Measurements from ENCODE around the gene P3H2.

P3H2 gene

GRCh38 chr3:190125436-190126068 lies 4.9 kb upstream of the P3H2 start:
- no peak for DNase-seq

- no peak for DNase-seq
Measured at GRCh38 chr3:190124067-190124466, 3.4 kb upstream of the P3H2 start.

DNA sequence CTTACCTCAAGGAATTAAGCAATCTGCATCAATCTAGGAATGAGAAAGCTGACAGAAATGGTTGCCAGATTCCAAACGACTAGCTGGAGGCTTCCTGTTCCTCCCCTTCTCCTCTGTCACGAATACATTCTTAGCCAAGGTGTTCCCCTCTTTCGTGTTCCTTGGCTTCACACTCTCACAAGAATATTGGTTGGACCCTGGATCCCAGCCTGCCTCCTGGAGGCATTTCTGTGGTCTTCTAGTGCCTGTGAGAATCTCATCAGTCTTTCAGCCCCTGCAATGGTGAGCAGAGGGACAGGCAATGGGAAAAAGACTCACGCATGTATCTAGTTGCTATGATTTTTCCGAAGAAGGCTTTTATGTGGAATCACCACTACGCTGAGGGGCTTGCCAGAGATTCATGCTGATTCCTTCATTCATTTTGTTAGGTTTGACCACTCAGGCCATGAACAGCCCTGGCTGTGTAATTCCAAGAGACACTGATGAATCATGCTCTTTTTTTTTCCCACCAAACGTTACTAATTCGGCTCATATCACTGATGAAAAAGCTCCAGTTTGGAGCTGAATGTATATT lies 1.6 kb upstream of the P3H2 start:
- no peak for DNase-seq

GRCh38 chr3:190121383-190121782 lies 686 bp upstream of the P3H2 start:
- no peak for DNase-seq

DNA sequence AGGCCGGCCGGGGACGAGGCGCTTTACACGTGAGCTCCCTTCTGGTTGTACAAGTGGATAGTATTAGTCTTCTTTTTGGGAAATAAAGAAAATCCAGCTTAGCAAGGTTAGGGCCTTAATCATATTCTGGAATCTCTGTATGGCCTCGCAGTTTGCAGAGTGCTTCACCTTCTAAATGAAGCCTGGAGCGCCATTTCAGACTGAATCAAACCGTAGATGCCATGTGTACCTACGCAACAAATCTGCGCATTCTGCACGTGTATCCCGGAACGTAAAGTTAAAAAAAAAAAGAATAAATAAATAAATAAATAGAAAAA lies 322 bp upstream of the P3H2 start:
- DNase-seq = no peak

GRCh38 chr3:190119461-190120268 lies 1.0 kb downstream of the P3H2 start:
- DNase-seq = no peak

- no peak for DNase-seq
Measured at GRCh38 chr3:190118438-190118837, 2.3 kb downstream of the P3H2 start.

DNA sequence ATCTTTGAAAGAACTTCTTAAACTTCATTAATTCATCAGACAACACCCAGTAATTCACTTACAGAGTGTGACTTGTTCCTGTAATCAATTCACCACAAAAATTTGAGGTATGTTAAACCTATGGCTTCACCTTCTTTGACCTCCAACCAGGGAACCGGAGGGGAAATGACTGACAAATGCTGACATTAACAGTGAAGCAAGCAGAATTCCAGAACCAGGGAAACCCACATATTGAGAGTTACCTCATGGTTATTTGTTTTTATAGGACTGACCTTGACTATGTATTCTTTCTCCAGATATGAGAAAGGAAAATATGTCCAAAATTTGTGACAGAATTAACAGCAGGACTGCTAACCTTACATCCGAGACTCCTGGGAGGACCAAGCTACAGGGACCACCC lies 2.7 kb downstream of the P3H2 start:
- no peak for DNase-seq

DNA sequence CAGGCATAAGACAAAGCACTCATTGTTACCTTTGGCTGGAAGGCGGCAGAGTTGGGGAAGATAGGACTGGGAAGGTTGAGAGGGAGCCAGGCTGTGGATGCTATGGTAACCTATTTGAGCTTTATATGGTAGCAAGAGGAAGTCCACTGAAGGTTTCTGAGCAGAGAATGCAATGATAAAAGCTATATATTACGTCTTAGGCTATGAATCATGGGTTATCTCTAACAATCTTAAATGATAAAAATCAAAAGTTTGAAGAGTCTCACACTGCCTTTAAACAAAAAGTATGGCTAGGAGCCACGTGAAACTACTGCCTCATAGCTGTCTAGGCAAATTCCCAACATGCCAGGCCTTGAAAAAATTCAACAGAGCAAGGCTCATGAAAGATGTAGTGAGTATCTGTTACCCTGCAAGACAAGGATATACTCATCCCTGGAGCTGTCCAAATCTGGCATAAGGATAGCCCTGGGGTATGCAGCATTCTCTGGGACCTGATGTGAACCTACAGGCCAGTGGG lies 4.1 kb downstream of the P3H2 start:
- no peak for DNase-seq

GRCh38 chr3:190110826-190111225 lies 9.9 kb downstream of the P3H2 start:
- no peak for DNase-seq

- no peak for DNase-seq
Measured at GRCh38 chr3:190109441-190109840, 11.3 kb downstream of the P3H2 start.

DNA sequence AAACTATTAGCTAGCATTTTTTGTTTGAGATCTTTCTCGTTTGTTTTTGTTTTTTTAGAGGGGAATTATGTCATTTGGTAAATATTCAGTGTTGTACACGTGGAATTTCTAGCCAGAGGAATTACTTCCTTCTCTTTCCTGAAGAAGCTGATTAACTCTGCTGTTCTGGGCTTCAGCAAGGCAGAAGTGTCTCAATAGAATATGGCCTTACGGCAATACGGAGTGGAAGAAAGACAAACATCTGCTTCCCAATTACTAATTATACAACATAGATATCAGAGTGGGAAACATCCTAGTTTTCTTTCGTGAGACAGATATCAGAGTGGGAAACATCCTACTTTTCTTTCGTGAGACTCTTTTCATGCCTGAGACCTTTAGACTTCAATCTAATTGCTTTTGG lies 11.9 kb downstream of the P3H2 start:
- no peak for DNase-seq

DNA sequence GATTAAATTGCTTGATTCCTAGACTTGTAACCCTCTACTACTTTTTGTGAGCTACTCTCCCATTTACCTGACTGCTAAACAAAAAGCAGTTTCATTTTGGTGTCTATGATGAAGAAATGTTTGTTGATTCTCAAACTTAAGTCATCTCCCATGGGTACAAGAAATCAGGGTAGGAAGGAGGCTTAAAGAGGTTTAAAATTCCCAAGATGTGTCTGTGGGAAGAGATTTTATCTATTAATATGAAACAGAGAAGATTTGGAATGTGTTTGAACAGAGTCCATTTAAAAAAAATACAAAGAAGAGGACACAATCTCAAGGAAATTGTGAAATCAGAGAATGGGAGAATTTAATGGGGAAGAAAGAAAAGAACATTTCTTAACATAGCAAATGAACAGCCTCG lies 14.8 kb downstream of the P3H2 start:
- DNase-seq = no peak

DNA sequence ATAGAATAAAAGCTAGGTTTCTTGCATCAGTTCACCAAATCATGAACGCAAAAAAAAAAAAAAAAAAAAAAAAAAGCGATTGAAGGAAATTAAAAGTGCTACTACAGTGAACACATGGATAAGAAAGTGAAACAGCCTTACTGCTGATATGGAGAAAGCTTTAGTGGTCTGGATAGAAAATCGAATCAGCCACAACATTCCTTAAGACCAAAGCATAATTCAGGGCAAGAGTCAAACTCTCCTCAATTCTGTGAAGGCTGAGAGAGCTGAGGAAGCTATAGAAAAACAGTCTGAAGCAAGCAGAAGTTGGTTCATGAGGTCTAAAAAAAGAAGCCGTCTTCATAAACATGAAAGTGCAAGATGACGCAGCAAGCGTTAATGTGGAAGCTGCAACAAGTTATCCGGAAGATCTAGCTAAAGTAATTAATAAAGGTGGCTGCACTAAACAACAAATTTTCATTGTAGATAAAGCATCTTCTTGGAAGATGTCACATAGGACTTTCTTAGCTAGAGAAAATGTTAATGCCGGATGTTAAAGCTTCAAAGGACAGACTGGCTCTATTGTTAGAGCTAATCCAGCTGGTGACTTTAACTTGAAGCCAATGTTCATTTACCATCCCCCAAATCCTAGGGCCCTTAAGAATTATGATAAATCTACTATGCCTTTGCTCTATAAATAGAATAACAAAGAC lies 19.2 kb downstream of the P3H2 start:
- DNase-seq = no peak

GRCh38 chr3:190099099-190099498 lies 21.6 kb downstream of the P3H2 start:
- DNase-seq = no peak

- no peak for DNase-seq
Measured at GRCh38 chr3:190097617-190098016, 23.1 kb downstream of the P3H2 start.

GRCh38 chr3:190097025-190097424 lies 23.7 kb downstream of the P3H2 start:
- DNase-seq = no peak

DNA sequence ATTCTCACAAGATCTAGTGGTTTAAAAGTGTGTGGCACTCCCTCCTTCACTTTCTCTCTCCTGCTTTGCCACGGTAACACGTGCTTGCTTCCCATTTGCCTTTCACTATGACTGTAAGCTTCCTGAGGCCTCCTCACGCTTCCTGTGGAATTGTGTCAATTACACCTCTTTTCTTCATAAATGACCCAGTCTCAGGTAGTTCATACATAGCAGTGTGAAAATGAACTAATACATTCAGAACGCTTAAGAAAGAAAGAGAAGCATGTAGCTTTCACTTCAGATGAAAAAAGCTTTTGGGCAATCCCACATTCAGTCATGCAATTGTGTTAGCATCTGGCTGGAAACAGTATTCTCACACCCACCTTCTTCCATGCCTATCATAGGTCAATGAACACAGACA lies 24.4 kb downstream of the P3H2 start:
- DNase-seq = no peak

DNA sequence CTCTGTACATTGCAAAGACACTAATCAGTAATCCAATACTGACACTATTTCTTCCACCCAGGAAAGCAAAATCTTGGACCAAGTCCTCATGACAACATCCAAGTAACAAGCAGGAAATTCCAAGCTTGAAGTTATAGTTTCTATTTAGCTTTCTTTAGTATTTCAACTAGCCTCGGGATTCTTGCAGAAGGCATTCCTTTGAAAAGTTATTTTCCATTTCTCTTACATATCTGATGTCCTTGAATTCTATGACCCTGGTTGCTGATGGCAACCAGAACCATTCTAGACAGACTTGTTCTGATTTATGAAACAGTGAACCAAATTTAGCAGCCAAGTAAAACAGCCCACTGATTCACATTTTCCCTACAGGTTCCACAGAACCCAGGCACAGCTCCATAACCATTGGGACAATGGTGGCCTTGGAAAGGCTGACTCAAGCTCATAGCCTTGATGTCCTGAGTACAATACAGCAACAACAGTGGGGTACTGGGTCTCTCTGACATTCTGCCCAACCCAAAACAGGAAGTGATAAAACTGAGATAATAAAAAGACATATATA lies 26.5 kb downstream of the P3H2 start:
- DNase-seq = no peak

GRCh38 chr3:190092250-190092649 lies 28.4 kb downstream of the P3H2 start:
- no peak for DNase-seq

DNA sequence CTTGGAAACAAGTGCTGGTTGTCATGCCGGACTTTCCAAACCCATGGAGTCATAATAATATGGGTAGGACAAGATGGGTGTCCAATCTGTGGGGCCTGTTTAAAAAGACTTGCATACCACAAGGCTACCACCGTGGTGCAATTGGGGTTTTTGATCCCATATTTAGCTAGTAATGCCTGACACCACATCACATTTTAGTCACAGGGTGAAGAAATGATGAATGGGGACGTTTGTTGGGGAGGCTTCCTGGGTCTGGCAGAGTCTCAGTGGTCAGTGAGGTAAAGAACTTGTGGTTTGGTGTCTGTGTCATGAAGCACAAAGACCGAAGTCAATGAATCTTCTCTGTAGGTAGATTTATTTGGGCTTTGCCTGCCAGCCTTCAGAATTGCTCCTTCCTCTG lies 31.0 kb downstream of the P3H2 start:
- DNase-seq = no peak

- DNase-seq = no peak
Measured at GRCh38 chr3:190088890-190089289, 31.8 kb downstream of the P3H2 start.

GRCh38 chr3:190086191-190086590 lies 34.5 kb downstream of the P3H2 start:
- DNase-seq = no peak

Data from NCI-H446 treated with DMSO at 0.1 percent for 48 hours (cell line).